ENCODE measurements around the gene PDIA4.

PDIA4 gene

GRCh38 chr7:149010451-149010850 is 17.9 kb downstream of the PDIA4 start:
- Histone ChIP-seq H3K4me3 (replicated peaks; ENCODE audit: low read depth, low read length) (no peak overlapping the region), H3K36me3 (ENCODE audit: control insufficient read depth, insufficient read depth, low read length) (peaks cover 76% of the 10 kb centered on the region), H3K27me3 (replicated peaks; ENCODE audit: control insufficient read depth, insufficient read depth, low read length) (no peaks in the 10 kb centered on the region)
- DNase-seq (ENCODE audit: extremely low read depth, insufficient read length), result no peak
- no peak for TF ChIP-seq CTCF (IDR thresholded peaks at IDR 0.05; ENCODE audit: insufficient read depth, low read length, poor library complexity, severe bottlenecking)

GRCh38 chr7:149009527-149009926 is 18.8 kb downstream of the PDIA4 start:
- DNase-seq (ENCODE audit: extremely low read depth, insufficient read length), result no peak
- no peaks in the 10 kb centered on the region for H3K27me3 ChIP-seq (replicated peaks; ENCODE audit: control insufficient read depth, insufficient read depth, low read length)
- peaks cover 77% of the 10 kb centered on the region for H3K36me3 ChIP-seq (ENCODE audit: control insufficient read depth, insufficient read depth, low read length)
- no peak overlapping the region for H3K4me3 ChIP-seq (replicated peaks; ENCODE audit: low read depth, low read length)
- no peak for TF ChIP-seq CTCF (IDR thresholded peaks at IDR 0.05; ENCODE audit: insufficient read depth, low read length, poor library complexity, severe bottlenecking)

- DNase-seq (ENCODE audit: extremely low read depth, insufficient read length), result no peak
- TF ChIP-seq CTCF (IDR thresholded peaks at IDR 0.05; ENCODE audit: insufficient read depth, low read length, poor library complexity, severe bottlenecking), result peak; percentile 8
- H3K27me3 ChIP-seq (replicated peaks; ENCODE audit: control insufficient read depth, insufficient read depth, low read length), result no peaks in the 10 kb centered on the region
- peaks cover 79% of the 10 kb centered on the region for H3K36me3 ChIP-seq (ENCODE audit: control insufficient read depth, insufficient read depth, low read length)
- no peak overlapping the region for H3K4me3 ChIP-seq (replicated peaks; ENCODE audit: low read depth, low read length)
Observed at GRCh38 chr7:149007611-149008010, 20.7 kb downstream of the PDIA4 start.

- H3K27me3 ChIP-seq (replicated peaks; ENCODE audit: control insufficient read depth, insufficient read depth, low read length), result no peaks in the 10 kb centered on the region
- TF ChIP-seq CTCF (IDR thresholded peaks at IDR 0.05; ENCODE audit: insufficient read depth, low read length, poor library complexity, severe bottlenecking), result no peak
- H3K4me3 ChIP-seq (replicated peaks; ENCODE audit: low read depth, low read length), result no peak overlapping the region
- peaks cover 77% of the 10 kb centered on the region for H3K36me3 ChIP-seq (ENCODE audit: control insufficient read depth, insufficient read depth, low read length)
- no peak for DNase-seq (ENCODE audit: extremely low read depth, insufficient read length)
Observed at GRCh38 chr7:149007146-149007545, 21.2 kb downstream of the PDIA4 start.

GRCh38 chr7:149006345-149006725 is 22.0 kb downstream of the PDIA4 start:
- Histone ChIP-seq H3K36me3 (ENCODE audit: control insufficient read depth, insufficient read depth, low read length) (peaks cover 75% of the 10 kb centered on the region), H3K27me3 (replicated peaks; ENCODE audit: control insufficient read depth, insufficient read depth, low read length) (no peaks in the 10 kb centered on the region), H3K4me3 (replicated peaks; ENCODE audit: low read depth, low read length) (no peak overlapping the region)
- DNase-seq (ENCODE audit: extremely low read depth, insufficient read length), result no peak
- no peak for TF ChIP-seq CTCF (IDR thresholded peaks at IDR 0.05; ENCODE audit: insufficient read depth, low read length, poor library complexity, severe bottlenecking)
